Colonic mucosa (tissue), 4 donors: Measurements from ENCODE around the gene ABHD5. TPM values are rescaled to one million over a fixed set of nuclear protein-coding genes. Genes with fewer than 3 reads are reported as not detected.

Experiments
- DNase-seq: peaks from one replicate; pipeline ENCODE4 v3.0.0-alpha.2; 2020
- H3K27ac ChIP-seq: fragments of 200-600 bp; one replicate; pipeline ENCODE4 v1.8.0; 2021
- H3K27me3 ChIP-seq: fragments of 200-600 bp; one replicate; pipeline ENCODE4 v1.8.0; 2021
- H3K36me3 ChIP-seq: fragments of 200-600 bp; one replicate; pipeline ENCODE4 v1.8.0; 2021
- H3K4me1 ChIP-seq: fragments of 200-600 bp; one replicate; pipeline ENCODE4 v1.8.0; 2021; ENCODE audit warnings: mild to moderate bottlenecking
- H3K4me3 ChIP-seq: fragments of 200-600 bp; one replicate; pipeline ENCODE4 v1.8.0; 2021
- H3K9ac ChIP-seq, 2 donors: one replicate each; pipeline ENCODE4 v1.7.0; 2013; ENCODE audit warnings: control low read depth in 2 of 2, low read depth in 2 of 2, low read length in 2 of 2
- H3K9me3 ChIP-seq: fragments of 200-600 bp; one replicate; pipeline ENCODE4 v1.8.0; 2021
- intact Hi-C: fragments of 100-400 bp; cut with DNase I; formaldehyde crosslinking; loops from one replicate; pipeline ENCODE4 v1.14.1; 2022
- total RNA-seq, 2 donors: library from RNA; stranded (reverse); fragmentation: NEBNext Ultra II Directional in 1 of 2; extraction: Animal tissue kit (Norgen Biotek cat#: 25700) in 1 of 2; gene quantifications; one replicate each; pipeline ENCODE4 v1.2.1, GENCODE V29; 2021
- TF ChIP-seq, protein P1 (sequence below): fragments of 200-600 bp; IDR thresholded peaks from one replicate; pipeline ENCODE4 v1.8.0; 2022; ENCODE audit warnings: antibody characterized with exemption, mild to moderate bottlenecking
- donor health status: healthy.
- donor health status: DM: no; HTN: no; CAD: no.
- donor health status: DM: no; HTN: no; CAD: no.

Gene ABHD5
- total RNA-seq, 2 donors from 2014 or later: 24.0 to 25.2 TPM

DNA sequence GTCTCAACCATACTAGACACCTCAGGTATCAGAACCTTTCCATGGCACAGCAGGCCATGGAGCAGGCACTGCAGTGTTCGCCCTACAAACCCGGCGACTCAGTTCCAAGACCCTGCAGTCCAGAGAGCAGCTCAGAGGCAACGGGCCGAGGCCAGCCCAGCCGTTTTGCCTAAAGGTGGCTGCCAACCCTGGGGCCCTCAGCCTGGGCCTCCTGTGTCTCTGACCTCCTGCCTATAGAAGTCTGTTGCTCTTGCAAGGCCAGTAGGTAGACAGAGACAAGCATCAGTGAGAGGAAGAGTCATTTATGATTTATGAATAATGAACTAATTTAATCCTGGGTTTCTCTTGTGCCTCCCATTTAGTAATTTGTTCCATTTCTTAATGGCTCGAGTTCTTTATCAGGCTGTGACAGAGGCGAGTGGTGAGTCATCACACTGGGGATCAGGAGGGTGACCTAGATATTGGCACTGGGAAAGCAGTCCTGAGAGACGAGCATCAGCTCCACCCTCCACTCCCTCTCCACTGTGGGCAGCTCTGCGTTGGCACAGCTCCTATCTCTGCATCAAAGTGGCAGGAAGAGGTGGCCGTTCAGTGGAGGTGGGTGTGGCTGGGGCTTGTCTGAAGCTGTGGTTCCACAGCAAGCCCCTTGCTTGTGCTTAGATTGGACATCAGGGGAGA lies 79.8 kb downstream of the ABHD5 start:
- peak overlapping the region; percentile 3 to 13 for H3K9ac ChIP-seq
- no peaks in the 10 kb centered on the region for H3K9me3 ChIP-seq
- DNase-seq: peak; percentile 57
- no peaks in the 10 kb centered on the region for H3K27me3 ChIP-seq
- no peak overlapping the region for H3K4me3 ChIP-seq
- no peaks in the 10 kb centered on the region for H3K4me1 ChIP-seq
- peak overlapping the region; percentile 49 for H3K27ac ChIP-seq
- H3K36me3 ChIP-seq: no peaks in the 10 kb centered on the region
- TF ChIP-seq, protein P1, sequence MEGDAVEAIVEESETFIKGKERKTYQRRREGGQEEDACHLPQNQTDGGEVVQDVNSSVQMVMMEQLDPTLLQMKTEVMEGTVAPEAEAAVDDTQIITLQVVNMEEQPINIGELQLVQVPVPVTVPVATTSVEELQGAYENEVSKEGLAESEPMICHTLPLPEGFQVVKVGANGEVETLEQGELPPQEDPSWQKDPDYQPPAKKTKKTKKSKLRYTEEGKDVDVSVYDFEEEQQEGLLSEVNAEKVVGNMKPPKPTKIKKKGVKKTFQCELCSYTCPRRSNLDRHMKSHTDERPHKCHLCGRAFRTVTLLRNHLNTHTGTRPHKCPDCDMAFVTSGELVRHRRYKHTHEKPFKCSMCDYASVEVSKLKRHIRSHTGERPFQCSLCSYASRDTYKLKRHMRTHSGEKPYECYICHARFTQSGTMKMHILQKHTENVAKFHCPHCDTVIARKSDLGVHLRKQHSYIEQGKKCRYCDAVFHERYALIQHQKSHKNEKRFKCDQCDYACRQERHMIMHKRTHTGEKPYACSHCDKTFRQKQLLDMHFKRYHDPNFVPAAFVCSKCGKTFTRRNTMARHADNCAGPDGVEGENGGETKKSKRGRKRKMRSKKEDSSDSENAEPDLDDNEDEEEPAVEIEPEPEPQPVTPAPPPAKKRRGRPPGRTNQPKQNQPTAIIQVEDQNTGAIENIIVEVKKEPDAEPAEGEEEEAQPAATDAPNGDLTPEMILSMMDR: no peak
- intact Hi-C loops: loop anchor here (10.0 kb wide), 1 partner anchor 424 kb away; no protein-coding TSS in a partner anchor

DNA sequence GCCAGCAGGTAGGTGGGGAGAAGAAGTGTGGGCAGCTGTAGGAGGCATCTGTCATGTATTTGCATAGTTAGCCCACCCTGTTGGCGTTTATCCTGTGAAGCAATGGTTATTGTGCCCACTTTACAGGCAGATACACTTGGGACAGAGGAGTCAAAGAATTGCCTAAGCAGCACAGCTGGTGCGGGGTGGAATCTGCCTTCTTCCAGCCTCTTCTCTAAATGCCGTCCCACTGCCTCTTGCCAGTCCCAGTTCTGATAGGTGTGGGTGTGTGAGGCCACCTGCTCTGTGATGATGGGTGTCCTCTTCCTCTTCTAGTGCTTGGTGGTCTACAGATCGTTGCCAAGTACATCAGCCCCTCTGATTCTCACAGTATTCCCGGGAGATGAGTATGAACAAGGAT lies 80.9 kb downstream of the ABHD5 start:
- Histone ChIP-seq H3K27me3 (no peaks in the 10 kb centered on the region), H3K4me3 (no peak overlapping the region), H3K4me1 (no peaks in the 10 kb centered on the region), H3K9me3 (no peaks in the 10 kb centered on the region), H3K36me3 (no peaks in the 10 kb centered on the region), H3K9ac (no peak overlapping the region), H3K27ac (no peak overlapping the region)
- intact Hi-C loops: loop anchor here (10.0 kb wide), 1 partner anchor 423 kb away; no protein-coding TSS in a partner anchor
- TF ChIP-seq, protein P1: no peak
- no peak for DNase-seq

DNA sequence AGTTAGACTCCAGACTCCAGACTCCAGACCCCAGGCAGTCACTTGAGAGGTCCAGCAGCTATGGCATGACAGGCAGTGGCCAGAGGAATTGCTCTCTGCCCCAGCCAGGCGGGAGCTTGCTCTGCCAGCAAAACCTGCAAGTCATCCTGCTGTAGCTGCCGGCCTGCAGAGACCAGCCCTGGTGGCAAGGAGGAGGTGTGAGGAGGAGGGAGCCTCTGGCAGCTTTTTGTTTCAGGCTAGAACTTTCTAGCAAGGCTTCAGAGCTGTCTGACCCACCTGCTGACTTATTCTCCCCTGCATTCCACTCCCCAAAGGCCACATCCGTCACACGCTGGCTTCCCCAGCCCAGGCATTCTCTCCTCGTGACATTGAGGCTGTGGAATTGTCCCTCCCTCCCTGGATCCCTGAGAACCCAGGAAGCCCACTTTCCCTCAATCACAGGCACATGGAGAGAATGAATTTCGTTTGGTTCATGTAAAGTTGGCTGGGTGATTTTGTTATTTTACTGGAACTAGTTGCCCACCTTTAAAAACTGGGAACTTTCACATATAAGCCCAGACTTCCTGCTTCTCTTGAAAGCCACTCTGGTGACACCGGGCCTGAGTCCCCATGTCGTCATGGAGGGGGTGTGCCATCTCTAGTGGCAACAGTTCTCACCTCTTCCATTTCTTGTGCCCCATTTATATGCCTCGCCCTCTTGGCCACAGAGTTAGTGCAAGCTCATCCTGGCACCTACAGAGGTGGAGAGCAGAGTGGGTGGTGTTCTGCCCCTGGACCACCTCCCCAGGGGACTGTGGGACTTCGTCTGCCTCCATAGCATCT lies 82.7 kb downstream of the ABHD5 start:
- TF ChIP-seq, protein P1: no peak
- Histone ChIP-seq H3K27me3 (no peaks in the 10 kb centered on the region), H3K4me3 (no peak overlapping the region), H3K27ac (no peak overlapping the region), H3K36me3 (no peaks in the 10 kb centered on the region), H3K9ac (no peak overlapping the region), H3K4me1 (no peaks in the 10 kb centered on the region), H3K9me3 (no peaks in the 10 kb centered on the region)
- intact Hi-C loops: loop anchor here (10.0 kb wide), 1 partner anchor 421 kb away; no protein-coding TSS in a partner anchor
- no peak for DNase-seq

DNA sequence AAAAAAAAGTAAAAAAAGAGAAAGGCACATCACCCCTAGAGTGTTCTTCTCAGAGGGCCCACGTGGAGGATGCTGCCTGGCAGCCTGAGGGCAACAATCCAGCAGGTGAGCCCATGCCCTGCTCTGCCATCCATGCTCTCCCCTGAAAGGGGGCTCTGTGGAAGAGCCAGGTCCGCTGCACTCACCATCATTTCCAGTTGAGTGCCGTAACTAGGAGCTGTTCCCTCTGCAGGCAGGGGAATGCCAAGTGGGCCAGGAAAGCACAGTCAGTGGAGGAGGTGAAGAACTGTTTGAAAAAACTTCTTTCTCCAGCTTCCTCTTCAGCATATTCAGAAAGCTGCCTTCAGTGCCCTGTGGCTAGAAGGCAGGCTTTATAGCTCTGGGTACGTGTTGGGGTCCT lies 84.1 kb downstream of the ABHD5 start:
- H3K27ac ChIP-seq: no peak overlapping the region
- intact Hi-C loops: loop anchor here (10.0 kb wide), 1 partner anchor 420 kb away; no protein-coding TSS in a partner anchor
- TF ChIP-seq, protein P1: no peak
- H3K4me3 ChIP-seq: no peak overlapping the region
- H3K4me1 ChIP-seq: no peaks in the 10 kb centered on the region
- H3K9me3 ChIP-seq: no peaks in the 10 kb centered on the region
- H3K36me3 ChIP-seq: no peaks in the 10 kb centered on the region
- H3K9ac ChIP-seq: no peak overlapping the region
- DNase-seq: no peak
- no peaks in the 10 kb centered on the region for H3K27me3 ChIP-seq

DNA sequence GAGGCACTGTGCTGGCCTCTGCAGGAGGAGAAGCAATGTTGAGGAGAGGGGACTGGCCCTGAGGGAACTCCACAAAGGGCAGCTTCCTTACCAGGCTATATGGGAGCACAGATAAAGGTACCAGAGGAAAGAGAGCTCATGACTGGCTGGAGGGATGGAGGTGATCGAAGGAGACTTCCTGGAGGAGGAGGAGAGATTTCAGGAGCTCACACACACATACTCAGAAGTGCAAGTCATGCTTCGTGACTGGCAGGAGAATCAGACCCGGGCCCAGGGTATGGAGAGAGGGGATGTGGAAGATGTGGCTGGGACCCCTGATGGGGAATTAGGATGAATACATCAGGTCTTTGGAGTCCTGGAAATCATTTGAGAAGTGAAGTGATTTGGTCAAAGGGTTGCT lies 85.4 kb downstream of the ABHD5 start:
- Histone ChIP-seq H3K9me3 (no peaks in the 10 kb centered on the region), H3K9ac (no peak overlapping the region), H3K36me3 (no peaks in the 10 kb centered on the region), H3K4me3 (no peak overlapping the region), H3K27ac (no peak overlapping the region), H3K4me1 (no peaks in the 10 kb centered on the region), H3K27me3 (no peaks in the 10 kb centered on the region)
- intact Hi-C loops: loop anchor here (10.0 kb wide), 1 partner anchor 419 kb away; no protein-coding TSS in a partner anchor
- TF ChIP-seq, protein P1: no peak
- DNase-seq: no peak
